D721Med (cell line): ENCODE measurements around the gene PAM16.
A peak's percentile ranks its signal among the peaks of the same experiment; 100 is the strongest.

Experiments used
- DNase-seq: peaks from one replicate; pipeline ENCODE4 v3.0.0; 2011; ENCODE audit warnings: low spot score; ENCODE audit not compliant: insufficient read length
- FAIRE-seq: peaks from 2 replicates; lab custom pipeline; 2011; peaks lifted over from hg19 to GRCh38; lab: Jason Lieb, UNC
- CTCF ChIP-seq: IDR thresholded peaks from 2 replicates; pipeline ENCODE4 v1.5.1; 2012; ENCODE audit warnings: mild to moderate bottlenecking, control low read depth; ENCODE audit not compliant: insufficient read depth; ENCODE audit errors: missing control alignments

Gene PAM16

DNA sequence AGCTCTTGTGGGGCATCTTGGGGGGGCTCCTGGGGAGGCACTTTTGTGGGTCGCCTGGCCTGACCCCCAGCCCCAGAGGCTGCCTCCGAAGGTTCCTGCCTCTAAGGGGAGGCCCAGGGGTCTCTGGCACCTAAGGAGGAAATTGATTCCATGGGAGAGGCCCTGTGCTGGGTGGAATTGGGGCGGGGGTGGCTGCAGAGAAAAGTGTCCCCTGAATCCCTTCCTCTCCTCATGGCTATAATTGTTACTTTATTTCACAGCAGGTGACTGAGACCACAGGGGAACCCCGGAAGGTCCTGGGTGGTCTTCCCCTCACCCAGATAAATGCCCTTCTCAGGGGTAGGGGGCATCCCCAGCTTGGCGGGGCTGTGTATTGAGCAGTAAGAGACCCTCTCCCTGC is 32.2 kb downstream of the PAM16 start:
- TF ChIP-seq CTCF: no peak
- no peak for FAIRE-seq
- DNase-seq: no peak

- DNase-seq (no peak), FAIRE-seq (no peak)
- TF ChIP-seq CTCF: no peak
Observed at GRCh38 chr16:4318451-4318910, 32.6 kb downstream of the PAM16 start.

GRCh38 chr16:4317532-4318450 is 33.3 kb downstream of the PAM16 start:
- no peak for DNase-seq
- no peak for TF ChIP-seq CTCF
- no peak for FAIRE-seq

DNA sequence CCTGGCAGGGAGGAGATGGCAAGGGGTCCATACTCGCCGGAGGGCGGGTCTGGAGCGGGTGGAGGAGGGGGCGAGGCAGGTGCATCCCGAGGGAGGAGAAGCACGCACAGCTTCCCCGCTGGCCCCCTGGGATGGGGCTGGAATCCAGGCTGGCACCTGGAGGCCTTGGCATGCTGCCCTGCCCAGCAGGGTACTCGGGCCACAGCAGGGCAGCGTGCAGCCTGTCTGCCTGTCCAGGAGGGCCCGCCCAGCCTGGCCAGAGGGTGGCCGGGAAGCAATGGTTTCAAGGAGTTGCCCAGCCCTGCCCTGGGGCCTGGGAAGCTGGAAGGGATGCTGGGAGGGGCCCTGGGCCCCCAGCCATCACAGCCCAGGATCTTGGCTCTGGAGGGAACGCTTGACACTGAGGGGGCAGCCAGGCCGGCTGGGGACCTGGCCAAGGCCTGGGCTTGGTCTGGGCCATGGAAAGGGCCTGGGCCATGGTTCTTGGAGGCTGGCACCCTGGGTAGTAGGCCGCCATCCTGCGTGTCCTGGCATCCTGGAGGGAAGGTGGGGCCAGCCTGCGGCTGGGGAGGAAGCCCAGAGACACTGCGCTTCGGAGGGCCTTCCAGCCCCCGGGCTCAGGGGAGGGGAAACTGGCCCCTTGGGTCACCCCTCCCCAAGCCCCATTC is 34.1 kb downstream of the PAM16 start:
- no peak for DNase-seq

GRCh38 chr16:4316108-4316863 is 34.8 kb downstream of the PAM16 start:
- FAIRE-seq (no peak), DNase-seq (no peak)
- no peak for TF ChIP-seq CTCF

More for the DNA sequence above, 34.1 kb downstream of the PAM16 start:
- no peak for TF ChIP-seq CTCF
- no peak for FAIRE-seq

GRCh38 chr16:4315186-4316107 is 35.7 kb downstream of the PAM16 start, which contains the start of gene GLIS2:
Gene GLIS2 (plus strand): TSS chr16:4316067. CDS start chr16:4332281, 16,214 bp downstream.
- DNase-seq: peak; percentile 87
- no peak for TF ChIP-seq CTCF

More at GRCh38 chr16:4315186-4316107, 35.7 kb downstream of the PAM16 start, which contains the start of gene GLIS2:
- FAIRE-seq: no peak
